Panc1 (cell line): Measurements from ENCODE around the gene DAB2IP.

Experiments
- CTCF ChIP-seq: fragments of 450-650 bp; IDR thresholded peaks from 2 replicates; pipeline ENCODE4 v1.5.1; 2017; ENCODE audit warnings: mild to moderate bottlenecking
- POLR2AphosphoS5 ChIP-seq: IDR thresholded peaks from 2 replicates; pipeline ENCODE4 v1.6.1; 2012; ENCODE audit warnings: mild to moderate bottlenecking, low read depth, low read length, moderate library complexity
- REST ChIP-seq, 2 experiments: IDR thresholded peaks; 2 replicates each; pipeline ENCODE4 v1.6.1; 2011 to 2012; ENCODE audit warnings: low read depth in 2 of 2, control low read depth in 1 of 2, low read length in 1 of 2, mild to moderate bottlenecking in 1 of 2, moderate library complexity in 1 of 2; ENCODE audit not compliant: insufficient read depth in 1 of 2
- SIN3A ChIP-seq: IDR thresholded peaks from 2 replicates; pipeline ENCODE4 v1.6.1; 2012; ENCODE audit warnings: low read depth, mild to moderate bottlenecking, low read length, moderate library complexity, borderline replicate concordance; ENCODE audit not compliant: insufficient read depth
- TCF7L2 ChIP-seq: IDR thresholded peaks from 2 replicates; pipeline ENCODE4 v1.6.1; 2011; ENCODE audit warnings: mild to moderate bottlenecking, low read depth, low read length, inconsistent platforms

GRCh38 chr9:121819428-121820231 is 168.2 kb downstream of the DAB2IP start:
- TF ChIP-seq CTCF (no peak), POLR2AphosphoS5 (no peak), SIN3A (no peak), REST (IDR thresholded peaks at IDR 0.05; ENCODE audit: insufficient read depth in 1 of 2, low read depth in 2 of 2, low read length in 1 of 2) (no peak), TCF7L2 (no peak)
